WTC11 (cell line): ENCODE data around the gene SIGLEC5. TPM values are rescaled to one million over a fixed set of nuclear protein-coding genes. Genes with fewer than 3 reads are reported as not detected.
"Not testable (repeated sequence)": the region's sequence is repeated elsewhere in the genome, so short reads cannot be mapped to it uniquely, and the experiment has no call there.

Experiments used
- ATAC-seq: fragments of 200-7000 bp; cut with Tn5 transposase; 2 replicates; pipeline ENCODE4 v1.10.0; 2021; ENCODE audit warnings: mild to moderate bottlenecking, moderate library complexity
- CTCF ChIA-PET: fragments of 300-600 bp; sonication (Branson Sonifier 250); formaldehyde crosslinking; loops from one replicate; lab custom pipeline; 2021; ENCODE audit warnings: antibody characterized with exemption; lab: Charles Lee
- POLR2A ChIA-PET: fragments of 350-600 bp; sonication (Branson Sonifier 250); formaldehyde crosslinking; loops from one replicate; lab custom pipeline; 2021; ENCODE audit warnings: antibody characterized with exemption; lab: Charles Lee
- DNase-seq: peaks from one replicate; pipeline ENCODE4 v3.0.0; 2021; ENCODE audit warnings: low spot score
- H3K27ac Mint-ChIP-seq: 2 replicates; pipeline ENCODE4 v1.8.0; 2021; ENCODE audit warnings: mixed read lengths
- H3K27me3 Mint-ChIP-seq: 2 replicates; pipeline ENCODE4 v1.8.0; 2021; ENCODE audit warnings: low read depth, mild to moderate bottlenecking, moderate library complexity, mixed read lengths
- H3K36me3 Mint-ChIP-seq: 2 replicates; pipeline ENCODE4 v1.8.0; 2021; ENCODE audit warnings: mixed read lengths
- H3K4me1 Mint-ChIP-seq: 2 replicates; pipeline ENCODE4 v1.8.0; 2022; ENCODE audit warnings: mixed read lengths
- H3K4me3 Mint-ChIP-seq: 2 replicates; pipeline ENCODE4 v1.8.0; 2021; ENCODE audit warnings: mild to moderate bottlenecking, moderate library complexity, mixed read lengths
- H3K9me3 Mint-ChIP-seq: 2 replicates; pipeline ENCODE4 v1.8.0; 2021; ENCODE audit warnings: mixed read lengths
- CREM ChIP-seq: sonication (generic); formaldehyde crosslinking; IDR thresholded peaks from 2 replicates; pipeline ENCODE4 v1.8.1; 2022; ENCODE audit warnings: mild to moderate bottlenecking, missing genetic modification reagents, moderate library complexity
- FOXK1 ChIP-seq: sonication (generic); formaldehyde crosslinking; IDR thresholded peaks from 2 replicates; pipeline ENCODE4 v1.8.0; 2022; ENCODE audit warnings: mild to moderate bottlenecking, moderate library complexity, missing genetic modification reagents
- IRF1 ChIP-seq: sonication (generic); formaldehyde crosslinking; IDR thresholded peaks from 2 replicates; pipeline ENCODE4 v1.8.0; 2023; ENCODE audit warnings: missing genetic modification reagents
- NFATC4 ChIP-seq: fragments of 250-450 bp; sonication (Bioruptor Pico); IDR thresholded peaks from 2 replicates; pipeline ENCODE4 v1.9.0; 2021; ENCODE audit warnings: mild to moderate bottlenecking
- NFE2L1 ChIP-seq: sonication (generic); formaldehyde crosslinking; IDR thresholded peaks from 2 replicates; pipeline ENCODE4 v1.8.1; 2023; ENCODE audit warnings: missing genetic modification reagents
- NR2C2 ChIP-seq: sonication (generic); formaldehyde crosslinking; IDR thresholded peaks from 2 replicates; pipeline ENCODE4 v1.8.0; 2022; ENCODE audit warnings: mild to moderate bottlenecking, missing genetic modification reagents
- PRRX2 ChIP-seq: fragments of 250-450 bp; sonication (Bioruptor Pico); IDR thresholded peaks from 2 replicates; pipeline ENCODE4 v1.8.0; 2021; ENCODE audit warnings: mild to moderate bottlenecking
- SMAD3 ChIP-seq: sonication (generic); formaldehyde crosslinking; IDR thresholded peaks from 2 replicates; pipeline ENCODE4 v1.8.0; 2022; ENCODE audit warnings: missing genetic modification reagents, mild to moderate bottlenecking, borderline replicate concordance
- SOX15 ChIP-seq: fragments of 250-450 bp; sonication (Bioruptor Pico); IDR thresholded peaks from 2 replicates; pipeline ENCODE4 v1.9.0; 2021; ENCODE audit warnings: mild to moderate bottlenecking
- TEAD4 ChIP-seq: sonication (generic); formaldehyde crosslinking; IDR thresholded peaks from 2 replicates; pipeline ENCODE4 v1.8.0; 2022; ENCODE audit warnings: mild to moderate bottlenecking, missing genetic modification reagents
- ZNF232 ChIP-seq: sonication (generic); formaldehyde crosslinking; IDR thresholded peaks from 2 replicates; pipeline ENCODE4 v1.8.0; 2022; ENCODE audit warnings: mild to moderate bottlenecking, missing genetic modification reagents
- ZNF671 ChIP-seq: fragments of 250-450 bp; sonication (Bioruptor Pico); IDR thresholded peaks from 2 replicates; pipeline ENCODE4 v1.8.0; 2021; ENCODE audit warnings: mild to moderate bottlenecking
- total RNA-seq: library from RNA; stranded (reverse); gene quantifications from 3 replicates; pipeline ENCODE4 v1.2.3, GENCODE V29; 2021
- TF ChIP-seq, protein P1 (sequence below): sonication (generic); formaldehyde crosslinking; IDR thresholded peaks from 2 replicates; pipeline ENCODE4 v1.8.1; 2023; ENCODE audit warnings: mild to moderate bottlenecking, missing genetic modification reagents, moderate library complexity
- TF ChIP-seq, protein P2 (sequence below): sonication (generic); formaldehyde crosslinking; IDR thresholded peaks from 2 replicates; pipeline ENCODE4 v1.8.0; 2022; ENCODE audit warnings: mild to moderate bottlenecking, missing genetic modification reagents
- TF ChIP-seq, protein P3 (sequence below): sonication (generic); formaldehyde crosslinking; IDR thresholded peaks from 2 replicates; pipeline ENCODE4 v1.8.0; 2023; ENCODE audit warnings: mild to moderate bottlenecking, missing genetic modification reagents
- TF ChIP-seq, protein P4 (sequence below): sonication (generic); formaldehyde crosslinking; conservative IDR thresholded peaks from 2 replicates; pipeline ENCODE4 v1.8.1; 2022; ENCODE audit warnings: mild to moderate bottlenecking, missing genetic modification reagents
- TF ChIP-seq, protein P5 (sequence below): fragments of 250-450 bp; sonication (Bioruptor Pico); conservative IDR thresholded peaks from 2 replicates; pipeline ENCODE4 v1.9.0; 2021; ENCODE audit warnings: mild to moderate bottlenecking

The SIGLEC5 gene
- total RNA-seq, 1 experiment from 2014 or later = 0.15 TPM

- no peak for TF ChIP-seq IRF1 (CRISPR knock-in tag)
- TF ChIP-seq NFE2L1 (CRISPR knock-in tag) = no peak
- no peak for TF ChIP-seq PRRX2
- no peak for TF ChIP-seq NFATC4 (CRISPR knock-in tag)
- TF ChIP-seq, all 79 proteins: peak for 0
Measured at GRCh38 chr19:51651216-51651846, 21.1 kb upstream of the SIGLEC5 start (continued).

DNA sequence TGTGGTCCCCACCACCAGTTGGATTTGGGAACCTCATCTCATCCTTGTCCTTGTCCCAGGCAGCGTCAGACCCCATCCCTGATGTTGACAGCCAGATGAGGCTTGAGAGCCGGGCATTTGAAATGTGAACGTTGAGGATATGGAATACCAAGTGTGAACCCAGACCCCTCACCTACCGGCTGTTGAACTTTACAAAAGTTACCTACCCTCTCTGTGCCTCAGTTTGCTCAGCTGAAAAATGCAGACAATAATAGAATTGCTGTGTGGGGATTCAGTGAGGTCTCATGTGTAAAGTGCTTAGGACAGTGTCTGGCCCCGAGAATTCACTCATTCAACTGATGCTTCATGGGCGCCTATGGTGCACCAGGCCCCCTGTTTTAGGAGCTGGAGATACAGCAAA, 17.1 kb upstream of the SIGLEC5 start:
- peaks cover under 1% of the 10 kb centered on the region; the same call in 1 of the 2 replicates for H3K9me3 Mint-ChIP-seq
- H3K27ac Mint-ChIP-seq = no peak overlapping the region
- ATAC-seq (no peak), DNase-seq (no peak)
- POLR2A ChIA-PET = no interaction called here
- no peaks in the 10 kb centered on the region for H3K36me3 Mint-ChIP-seq
- H3K4me1 Mint-ChIP-seq = no peaks in the 10 kb centered on the region
- TF ChIP-seq, protein P1, sequence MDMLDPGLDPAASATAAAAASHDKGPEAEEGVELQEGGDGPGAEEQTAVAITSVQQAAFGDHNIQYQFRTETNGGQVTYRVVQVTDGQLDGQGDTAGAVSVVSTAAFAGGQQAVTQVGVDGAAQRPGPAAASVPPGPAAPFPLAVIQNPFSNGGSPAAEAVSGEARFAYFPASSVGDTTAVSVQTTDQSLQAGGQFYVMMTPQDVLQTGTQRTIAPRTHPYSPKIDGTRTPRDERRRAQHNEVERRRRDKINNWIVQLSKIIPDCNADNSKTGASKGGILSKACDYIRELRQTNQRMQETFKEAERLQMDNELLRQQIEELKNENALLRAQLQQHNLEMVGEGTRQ (CRISPR knock-in tag) = no peak
- TF ChIP-seq NR2C2 (CRISPR knock-in tag) = no peak
- TF ChIP-seq, protein P2, sequence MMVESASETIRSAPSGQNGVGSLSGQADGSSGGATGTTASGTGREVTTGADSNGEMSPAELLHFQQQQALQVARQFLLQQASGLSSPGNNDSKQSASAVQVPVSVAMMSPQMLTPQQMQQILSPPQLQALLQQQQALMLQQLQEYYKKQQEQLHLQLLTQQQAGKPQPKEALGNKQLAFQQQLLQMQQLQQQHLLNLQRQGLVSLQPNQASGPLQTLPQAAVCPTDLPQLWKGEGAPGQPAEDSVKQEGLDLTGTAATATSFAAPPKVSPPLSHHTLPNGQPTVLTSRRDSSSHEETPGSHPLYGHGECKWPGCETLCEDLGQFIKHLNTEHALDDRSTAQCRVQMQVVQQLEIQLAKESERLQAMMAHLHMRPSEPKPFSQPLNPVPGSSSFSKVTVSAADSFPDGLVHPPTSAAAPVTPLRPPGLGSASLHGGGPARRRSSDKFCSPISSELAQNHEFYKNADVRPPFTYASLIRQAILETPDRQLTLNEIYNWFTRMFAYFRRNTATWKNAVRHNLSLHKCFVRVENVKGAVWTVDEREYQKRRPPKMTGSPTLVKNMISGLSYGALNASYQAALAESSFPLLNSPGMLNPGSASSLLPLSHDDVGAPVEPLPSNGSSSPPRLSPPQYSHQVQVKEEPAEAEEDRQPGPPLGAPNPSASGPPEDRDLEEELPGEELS (CRISPR knock-in tag) = no peak
- CTCF ChIA-PET = interaction anchor here (1.1 kb wide), 1 partner anchor 10 kb away, joined by 9 read pairs; no protein-coding TSS in a partner anchor
- no peak overlapping the region for H3K4me3 Mint-ChIP-seq
- peaks cover 37% of the 10 kb centered on the region for H3K27me3 Mint-ChIP-seq

GRCh38 chr19:51646730-51647129, 16.5 kb upstream of the SIGLEC5 start, which contains the start of gene SIGLEC14:
SIGLEC14 (minus strand) TSS chr19:51646825; CDS start chr19:51646759, 66 bp downstream.
- H3K9me3 Mint-ChIP-seq, H3K4me1 Mint-ChIP-seq, DNase-seq, ATAC-seq, POLR2A ChIA-PET, H3K4me3 Mint-ChIP-seq, H3K27ac Mint-ChIP-seq, H3K36me3 Mint-ChIP-seq: not testable (repeated sequence)
- CTCF ChIA-PET = interaction anchor here (1.1 kb wide), 1 partner anchor 10 kb away, joined by 9 read pairs; no protein-coding TSS in a partner anchor
- H3K27me3 Mint-ChIP-seq = peaks cover 31% of the 10 kb centered on the region

GRCh38 chr19:51644636-51645271, 14.6 kb upstream of the SIGLEC5 start:
- DNase-seq = no peak
- no peak overlapping the region for H3K27ac Mint-ChIP-seq
- H3K27me3 Mint-ChIP-seq = peaks cover 13% of the 10 kb centered on the region
- no peak for ATAC-seq
- TF ChIP-seq FOXK1 (CRISPR knock-in tag) (no peak), IRF1 (CRISPR knock-in tag) (no peak), CREM (CRISPR knock-in tag) (no peak), SOX15 (CRISPR knock-in tag) (no peak), TEAD4 (CRISPR knock-in tag) (no peak), SMAD3 (CRISPR knock-in tag) (no peak), ZNF232 (CRISPR knock-in tag) (no peak), ZNF671 (CRISPR knock-in tag) (no peak)
- TF ChIP-seq, protein P3, sequence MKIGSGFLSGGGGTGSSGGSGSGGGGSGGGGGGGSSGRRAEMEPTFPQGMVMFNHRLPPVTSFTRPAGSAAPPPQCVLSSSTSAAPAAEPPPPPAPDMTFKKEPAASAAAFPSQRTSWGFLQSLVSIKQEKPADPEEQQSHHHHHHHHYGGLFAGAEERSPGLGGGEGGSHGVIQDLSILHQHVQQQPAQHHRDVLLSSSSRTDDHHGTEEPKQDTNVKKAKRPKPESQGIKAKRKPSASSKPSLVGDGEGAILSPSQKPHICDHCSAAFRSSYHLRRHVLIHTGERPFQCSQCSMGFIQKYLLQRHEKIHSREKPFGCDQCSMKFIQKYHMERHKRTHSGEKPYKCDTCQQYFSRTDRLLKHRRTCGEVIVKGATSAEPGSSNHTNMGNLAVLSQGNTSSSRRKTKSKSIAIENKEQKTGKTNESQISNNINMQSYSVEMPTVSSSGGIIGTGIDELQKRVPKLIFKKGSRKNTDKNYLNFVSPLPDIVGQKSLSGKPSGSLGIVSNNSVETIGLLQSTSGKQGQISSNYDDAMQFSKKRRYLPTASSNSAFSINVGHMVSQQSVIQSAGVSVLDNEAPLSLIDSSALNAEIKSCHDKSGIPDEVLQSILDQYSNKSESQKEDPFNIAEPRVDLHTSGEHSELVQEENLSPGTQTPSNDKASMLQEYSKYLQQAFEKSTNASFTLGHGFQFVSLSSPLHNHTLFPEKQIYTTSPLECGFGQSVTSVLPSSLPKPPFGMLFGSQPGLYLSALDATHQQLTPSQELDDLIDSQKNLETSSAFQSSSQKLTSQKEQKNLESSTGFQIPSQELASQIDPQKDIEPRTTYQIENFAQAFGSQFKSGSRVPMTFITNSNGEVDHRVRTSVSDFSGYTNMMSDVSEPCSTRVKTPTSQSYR (CRISPR knock-in tag) = no peak
- TF ChIP-seq, protein P4, sequence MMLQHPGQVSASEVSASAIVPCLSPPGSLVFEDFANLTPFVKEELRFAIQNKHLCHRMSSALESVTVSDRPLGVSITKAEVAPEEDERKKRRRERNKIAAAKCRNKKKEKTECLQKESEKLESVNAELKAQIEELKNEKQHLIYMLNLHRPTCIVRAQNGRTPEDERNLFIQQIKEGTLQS (CRISPR knock-in tag) = no peak
- TF ChIP-seq, protein P5, sequence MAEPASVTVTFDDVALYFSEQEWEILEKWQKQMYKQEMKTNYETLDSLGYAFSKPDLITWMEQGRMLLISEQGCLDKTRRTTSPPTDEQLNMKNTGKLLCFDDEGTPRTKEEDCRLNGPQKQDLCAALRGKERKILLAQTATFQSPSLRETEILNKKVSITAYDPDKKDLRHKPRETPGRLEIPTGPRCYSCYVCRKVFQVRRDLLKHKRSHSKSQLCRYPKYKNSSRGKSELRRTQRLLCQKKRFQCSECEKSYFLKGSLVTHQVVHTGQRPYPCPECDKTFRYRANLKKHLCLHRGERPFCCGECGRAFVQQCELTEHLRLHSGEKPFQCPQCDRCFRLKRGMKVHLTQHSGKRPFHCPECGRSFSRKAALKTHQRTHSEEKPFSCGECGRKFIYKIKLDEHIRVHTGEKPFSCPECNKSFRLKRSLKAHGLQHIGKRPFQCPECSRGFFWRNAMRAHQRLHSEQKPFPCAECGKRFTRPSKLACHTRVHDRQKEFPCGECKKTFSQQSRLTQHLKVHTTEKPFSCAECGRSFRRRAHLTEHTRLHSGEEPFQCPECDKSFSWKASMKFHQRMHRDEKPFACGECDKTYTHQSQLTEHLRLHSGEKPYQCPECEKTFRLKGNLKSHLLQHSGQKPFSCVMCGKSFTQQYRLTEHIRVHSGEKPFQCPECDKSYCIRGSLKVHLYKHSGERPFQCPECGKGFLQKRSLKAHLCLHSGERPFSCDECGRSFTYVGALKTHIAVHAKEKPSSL (CRISPR knock-in tag) = no peak
- no peaks in the 10 kb centered on the region for H3K4me1 Mint-ChIP-seq
- no peak overlapping the region for H3K4me3 Mint-ChIP-seq
- no peaks in the 10 kb centered on the region for H3K9me3 Mint-ChIP-seq
- CTCF ChIA-PET = no interaction called here
- POLR2A ChIA-PET = no interaction called here
- H3K36me3 Mint-ChIP-seq = no peaks in the 10 kb centered on the region
